RWPE2 (cell line): ENCODE results near the gene CPE.

Experiments used
- ATAC-seq: fragments of 200-7000 bp; cut with Tn5 transposase; 3 replicates; pipeline ENCODE4 v1.9.1; 2021; ENCODE audit warnings: low read depth
- DNase-seq: peaks from one replicate; pipeline ENCODE4 v3.0.0-alpha.2; 2020; ENCODE audit warnings: low spot score
- H3K27ac ChIP-seq: fragments of 450-650 bp; 2 replicates; pipeline ENCODE4 v1.5.1; 2017; ENCODE audit warnings: mild to moderate bottlenecking; ENCODE audit not compliant: poor library complexity, severe bottlenecking
- H3K27me3 ChIP-seq: fragments of 250-450 bp; sonication (Bioruptor Pico); 2 replicates; pipeline ENCODE4 v1.5.1; 2021; ENCODE audit warnings: mild to moderate bottlenecking, moderate library complexity; ENCODE audit not compliant: insufficient read depth, poor library complexity, severe bottlenecking
- H3K36me3 ChIP-seq: fragments of 250-450 bp; sonication (Bioruptor Pico); 2 replicates; pipeline ENCODE4 v1.5.1; 2020; ENCODE audit warnings: low read depth, mild to moderate bottlenecking, moderate library complexity
- H3K4me1 ChIP-seq: fragments of 250-450 bp; sonication (Bioruptor Pico); 2 replicates; pipeline ENCODE4 v1.5.1; 2021; ENCODE audit warnings: mild to moderate bottlenecking, moderate library complexity; ENCODE audit not compliant: insufficient read depth, poor library complexity, severe bottlenecking
- H3K4me3 ChIP-seq: fragments of 250-450 bp; sonication (Bioruptor Pico); 2 replicates; pipeline ENCODE4 v1.5.1; 2021; ENCODE audit warnings: mild to moderate bottlenecking, moderate library complexity; ENCODE audit not compliant: severe bottlenecking
- H3K9me3 ChIP-seq: fragments of 250-450 bp; sonication (Bioruptor Pico); 2 replicates; pipeline ENCODE4 v1.5.1; 2021; ENCODE audit warnings: mild to moderate bottlenecking, moderate library complexity; ENCODE audit not compliant: severe bottlenecking
- TF ChIP-seq, protein P1 (sequence below): fragments of 450-650 bp; IDR thresholded peaks from one replicate; pipeline ENCODE4 v1.5.1; 2017; ENCODE audit warnings: mild to moderate bottlenecking, moderate library complexity; ENCODE audit not compliant: poor library complexity, severe bottlenecking

The CPE gene

GRCh38 chr4:165404080-165404479 lies 25.3 kb downstream of the CPE start:
- H3K36me3 ChIP-seq = no peaks in the 10 kb centered on the region
- no peaks in the 10 kb centered on the region for H3K27me3 ChIP-seq
- H3K4me1 ChIP-seq = no peaks in the 10 kb centered on the region
- no peak for ATAC-seq
- DNase-seq = no peak
- TF ChIP-seq, protein P1, sequence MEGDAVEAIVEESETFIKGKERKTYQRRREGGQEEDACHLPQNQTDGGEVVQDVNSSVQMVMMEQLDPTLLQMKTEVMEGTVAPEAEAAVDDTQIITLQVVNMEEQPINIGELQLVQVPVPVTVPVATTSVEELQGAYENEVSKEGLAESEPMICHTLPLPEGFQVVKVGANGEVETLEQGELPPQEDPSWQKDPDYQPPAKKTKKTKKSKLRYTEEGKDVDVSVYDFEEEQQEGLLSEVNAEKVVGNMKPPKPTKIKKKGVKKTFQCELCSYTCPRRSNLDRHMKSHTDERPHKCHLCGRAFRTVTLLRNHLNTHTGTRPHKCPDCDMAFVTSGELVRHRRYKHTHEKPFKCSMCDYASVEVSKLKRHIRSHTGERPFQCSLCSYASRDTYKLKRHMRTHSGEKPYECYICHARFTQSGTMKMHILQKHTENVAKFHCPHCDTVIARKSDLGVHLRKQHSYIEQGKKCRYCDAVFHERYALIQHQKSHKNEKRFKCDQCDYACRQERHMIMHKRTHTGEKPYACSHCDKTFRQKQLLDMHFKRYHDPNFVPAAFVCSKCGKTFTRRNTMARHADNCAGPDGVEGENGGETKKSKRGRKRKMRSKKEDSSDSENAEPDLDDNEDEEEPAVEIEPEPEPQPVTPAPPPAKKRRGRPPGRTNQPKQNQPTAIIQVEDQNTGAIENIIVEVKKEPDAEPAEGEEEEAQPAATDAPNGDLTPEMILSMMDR = no peak
- no peaks in the 10 kb centered on the region for H3K9me3 ChIP-seq
- no peak overlapping the region for H3K27ac ChIP-seq
- no peak overlapping the region for H3K4me3 ChIP-seq

DNA sequence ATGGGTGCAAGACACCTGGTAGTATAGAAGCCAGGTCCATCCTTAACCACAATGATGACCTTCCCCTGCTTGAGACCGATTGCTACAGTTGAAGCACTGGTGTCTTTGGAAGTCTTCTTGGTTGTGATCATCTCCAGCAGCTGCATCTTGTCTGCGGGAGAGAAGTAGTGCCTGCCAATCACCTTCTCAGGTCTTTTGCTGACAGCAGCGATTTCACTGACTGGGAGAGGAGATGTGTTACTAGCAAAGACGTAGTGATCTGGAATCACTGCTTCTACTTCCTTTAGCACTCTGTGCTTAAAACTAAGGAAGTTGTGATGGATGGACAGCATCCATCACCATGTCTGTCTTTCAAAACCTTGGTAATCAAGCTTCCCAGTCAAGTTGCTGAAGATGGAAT lies 25.9 kb downstream of the CPE start:
- Histone ChIP-seq H3K9me3 (no peaks in the 10 kb centered on the region), H3K4me3 (no peak overlapping the region), H3K36me3 (no peaks in the 10 kb centered on the region), H3K27ac (no peak overlapping the region), H3K27me3 (no peaks in the 10 kb centered on the region), H3K4me1 (no peaks in the 10 kb centered on the region)
- no peak for DNase-seq
- no peak for ATAC-seq
- TF ChIP-seq, protein P1 = no peak

DNA sequence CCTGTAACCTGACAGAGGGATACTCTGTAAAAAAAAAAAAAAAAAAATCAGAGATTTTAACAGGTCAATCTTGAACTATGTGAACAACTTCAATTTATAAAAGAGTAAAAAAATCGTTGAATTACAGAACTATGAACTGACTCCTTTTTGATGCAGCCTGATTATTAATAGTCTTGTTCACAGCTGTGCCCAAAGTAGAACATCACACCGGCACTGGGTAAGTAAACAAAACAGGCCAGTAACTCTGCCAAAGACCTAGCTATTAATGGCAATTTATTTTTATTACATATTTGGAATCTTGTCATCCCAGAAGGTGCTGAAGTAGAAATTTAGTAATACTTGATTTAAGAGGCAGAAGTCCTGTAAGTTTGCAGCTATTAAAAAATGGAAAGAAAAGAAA lies 31.4 kb downstream of the CPE start:
- ATAC-seq (no peak), DNase-seq (no peak)
- Histone ChIP-seq H3K27me3 (no peaks in the 10 kb centered on the region), H3K4me1 (no peaks in the 10 kb centered on the region), H3K27ac (no peak overlapping the region), H3K36me3 (no peaks in the 10 kb centered on the region), H3K9me3 (no peaks in the 10 kb centered on the region), H3K4me3 (no peak overlapping the region)
- TF ChIP-seq, protein P1 = no peak

DNA sequence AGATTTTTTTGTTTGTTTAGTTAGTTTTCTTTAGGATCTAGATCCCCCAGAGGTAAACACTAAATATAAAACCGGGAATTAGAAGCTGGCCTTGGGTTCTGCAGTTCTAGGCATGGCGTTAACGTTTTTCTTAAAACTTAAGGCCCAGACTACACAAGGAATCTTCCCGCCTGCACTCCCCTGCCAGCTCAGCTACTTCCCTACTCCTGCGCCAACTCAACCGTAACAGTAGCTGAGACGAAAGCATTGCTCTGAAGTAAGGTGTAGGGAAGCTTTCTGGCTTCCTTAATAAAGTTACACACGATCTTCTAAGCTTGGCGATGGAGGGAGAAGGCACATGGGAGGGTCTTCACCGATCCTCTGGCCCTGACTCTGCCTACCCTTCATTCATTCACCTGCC lies 37.1 kb downstream of the CPE start:
- Histone ChIP-seq H3K9me3 (no peaks in the 10 kb centered on the region), H3K27ac (no peak overlapping the region), H3K4me1 (no peaks in the 10 kb centered on the region), H3K27me3 (no peaks in the 10 kb centered on the region), H3K4me3 (no peak overlapping the region), H3K36me3 (no peaks in the 10 kb centered on the region)
- no peak for ATAC-seq
- TF ChIP-seq, protein P1 = no peak
- no peak for DNase-seq

DNA sequence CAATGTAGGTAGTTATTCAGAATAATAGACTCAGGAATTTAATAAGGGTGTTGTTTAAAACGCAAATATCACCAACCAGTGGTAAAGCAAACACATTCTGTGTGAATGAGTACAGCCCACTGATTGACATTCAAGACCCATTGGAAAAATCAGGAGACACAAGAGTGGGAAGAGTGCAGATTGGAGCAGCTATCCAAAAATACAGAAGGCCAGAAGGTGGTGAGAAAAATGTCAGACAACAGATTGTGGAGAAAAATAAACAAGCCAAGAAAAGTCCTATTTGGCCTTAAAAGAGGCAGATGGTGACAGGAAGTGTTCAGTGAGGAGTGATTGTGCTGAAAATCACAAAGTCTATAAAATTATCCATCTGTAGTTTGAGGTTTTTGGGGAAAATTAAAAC lies 39.3 kb downstream of the CPE start:
- TF ChIP-seq, protein P1 = no peak
- Histone ChIP-seq H3K4me3 (no peak overlapping the region), H3K27ac (no peak overlapping the region), H3K9me3 (no peaks in the 10 kb centered on the region), H3K36me3 (no peaks in the 10 kb centered on the region), H3K4me1 (no peaks in the 10 kb centered on the region), H3K27me3 (no peaks in the 10 kb centered on the region)
- ATAC-seq (no peak), DNase-seq (no peak)
